Mesodermal cell (in vitro differentiated cells): Measurements from ENCODE around the gene VIPAS39.

ENCODE experiments used
- H3K27ac ChIP-seq: 2 replicates; pipeline ENCODE4 v1.7.0; 2013; ENCODE audit warnings: mild to moderate bottlenecking, low read depth, low read length, moderate library complexity; ENCODE audit not compliant: severe bottlenecking
- H3K36me3 ChIP-seq: 2 replicates; pipeline ENCODE4 v1.7.1; 2013; ENCODE audit warnings: mild to moderate bottlenecking, low read length, moderate library complexity; ENCODE audit not compliant: control insufficient read depth, insufficient read depth
- H3K4me1 ChIP-seq: one replicate; pipeline ENCODE4 v1.7.1; 2013; ENCODE audit warnings: mild to moderate bottlenecking, low read length; ENCODE audit not compliant: insufficient read depth, control insufficient read depth, poor library complexity, severe bottlenecking
- H3K4me3 ChIP-seq: 2 replicates; pipeline ENCODE4 v1.7.0; 2013; ENCODE audit warnings: low read length, control low read depth, mild to moderate bottlenecking; ENCODE audit not compliant: insufficient read depth, poor library complexity, severe bottlenecking; ENCODE audit errors: extremely low read depth
- H3K9me3 ChIP-seq: 2 replicates; pipeline ENCODE4 v1.7.1; 2013; ENCODE audit warnings: mild to moderate bottlenecking, low read length, moderate library complexity; ENCODE audit not compliant: control insufficient read depth
- WGBS, 2 experiments: methylation state at CpG; one replicate each; pipeline ENCODE4 v1.1.5; 2013; ENCODE audit warnings: missing lambda C conversion rate in 2 of 2; ENCODE audit not compliant: insufficient coverage in 2 of 2; 5-methylcytosine and 5-hydroxymethylcytosine counted together

The VIPAS39 gene

DNA sequence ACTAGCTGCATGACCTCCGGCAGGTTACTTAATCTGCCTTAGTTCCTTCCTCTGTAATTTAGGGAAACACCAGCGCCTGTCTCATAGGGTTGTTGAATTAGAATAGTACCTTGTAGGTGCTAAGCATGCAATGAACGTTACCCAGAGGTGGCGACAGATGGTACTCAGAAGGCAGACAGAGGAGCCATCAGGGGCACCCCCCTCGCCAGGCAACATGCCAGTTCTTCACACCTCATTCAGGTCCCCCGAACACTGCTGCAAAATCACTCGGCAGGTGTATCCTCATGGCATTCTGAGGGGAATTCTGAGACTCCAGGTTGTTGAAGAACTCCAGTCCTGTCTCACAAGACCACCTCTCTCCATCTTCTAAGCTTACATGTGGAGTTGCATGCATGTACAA is 31.2 kb upstream of the VIPAS39 start:
- Histone ChIP-seq H3K9me3 (no peaks in the 10 kb centered on the region), H3K4me1 (no peaks in the 10 kb centered on the region), H3K36me3 (no peaks in the 10 kb centered on the region), H3K27ac (no peak overlapping the region), H3K4me3 (no peak overlapping the region)
- 86 to 90% methylated on average over 4 to 7 of the region's 7 CpGs for WGBS, 2 experiments

DNA sequence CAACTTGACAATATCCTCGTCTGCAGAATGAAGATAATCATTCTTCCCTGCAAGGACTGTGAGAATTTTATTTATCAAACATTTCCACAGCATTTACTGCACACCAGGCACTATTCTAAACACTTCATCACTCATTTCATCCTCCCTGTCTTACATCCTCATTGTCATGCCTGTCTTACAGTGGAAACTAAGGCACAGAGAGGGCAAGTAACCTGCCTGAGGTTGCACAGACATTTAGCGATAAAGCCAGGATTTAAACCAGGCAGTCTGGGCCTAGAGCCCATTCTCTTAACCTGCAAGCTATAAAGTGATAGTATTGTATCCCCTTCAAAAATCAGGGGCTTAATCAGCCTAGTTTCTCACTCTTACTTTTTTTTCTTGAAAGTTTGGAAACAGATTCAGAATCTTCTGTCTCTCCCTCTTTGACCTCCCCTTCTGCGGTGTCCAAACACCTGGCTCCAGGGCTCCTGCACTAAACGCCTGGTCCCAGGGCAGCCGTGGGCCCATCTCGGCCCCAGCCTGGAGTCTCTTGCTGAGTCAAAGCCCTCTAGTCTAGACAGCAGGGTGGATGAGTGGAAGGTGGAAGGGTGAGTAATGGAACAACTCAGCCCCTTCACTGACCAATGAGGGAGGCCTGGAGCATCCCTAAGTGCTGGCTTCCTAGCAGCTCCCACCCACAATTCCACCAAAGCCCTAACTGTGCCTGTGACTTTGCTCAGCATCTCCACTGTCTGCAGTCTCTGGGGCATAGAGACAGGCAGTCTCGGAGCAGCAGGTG is 28.7 kb upstream of the VIPAS39 start:
- 94 to 100% methylated on average over 4 to 5 of the region's 7 CpGs for WGBS, 2 experiments
- Histone ChIP-seq H3K9me3 (no peaks in the 10 kb centered on the region), H3K4me1 (no peaks in the 10 kb centered on the region), H3K27ac (no peak overlapping the region), H3K36me3 (no peaks in the 10 kb centered on the region), H3K4me3 (no peak overlapping the region)

DNA sequence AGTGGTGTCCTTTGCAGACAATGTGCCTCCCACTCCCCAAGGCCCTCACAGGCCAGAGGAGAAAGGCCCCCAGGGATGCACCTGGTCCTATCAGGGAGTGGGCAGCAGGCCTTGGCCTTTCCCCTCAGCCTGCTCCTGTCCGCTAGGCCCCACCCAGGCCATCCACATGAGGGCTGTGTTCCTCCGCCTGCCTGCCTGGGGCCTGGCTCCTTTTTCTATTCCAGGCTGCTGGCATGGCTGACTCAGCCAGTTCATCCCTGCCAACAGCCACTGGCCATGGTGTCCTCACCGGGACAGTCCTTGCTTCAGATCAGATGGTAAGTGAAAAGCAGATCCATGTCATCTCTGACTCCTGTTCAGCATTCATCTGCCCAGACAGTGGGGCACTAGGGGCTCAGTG is 27.9 kb upstream of the VIPAS39 start:
- Histone ChIP-seq H3K4me3 (no peak overlapping the region), H3K36me3 (no peaks in the 10 kb centered on the region), H3K4me1 (no peaks in the 10 kb centered on the region)

DNA sequence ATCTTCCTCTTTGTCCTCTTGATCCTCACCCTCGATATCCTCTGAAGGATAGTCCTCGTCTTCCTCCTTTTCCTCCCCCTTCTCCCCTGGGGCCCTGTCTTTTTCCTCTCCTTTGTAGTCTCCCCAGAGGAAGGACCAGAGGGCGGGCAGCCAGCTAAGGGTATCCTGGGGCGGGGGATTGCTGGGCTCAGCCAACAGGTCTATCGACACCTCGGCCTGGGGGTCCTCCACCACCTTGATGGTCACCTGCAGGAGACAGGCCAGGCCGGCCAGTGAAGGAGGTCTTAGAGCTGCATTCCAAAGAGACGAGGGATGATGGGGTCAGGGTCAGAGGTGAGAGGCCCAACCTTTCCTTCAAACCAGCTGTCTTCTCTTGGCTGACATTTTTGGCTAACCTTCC is 25.0 kb upstream of the VIPAS39 start:
- Histone ChIP-seq H3K27ac (no peak overlapping the region), H3K36me3 (no peaks in the 10 kb centered on the region), H3K9me3 (no peaks in the 10 kb centered on the region), H3K4me1 (no peaks in the 10 kb centered on the region), H3K4me3 (no peak overlapping the region)
- whole genome bisulfite sequencing, 2 experiments = 86 to 92% methylated on average over 5 to 7 of the region's 8 CpGs

More for the DNA sequence above, 27.9 kb upstream of the VIPAS39 start:
- no peaks in the 10 kb centered on the region for H3K9me3 ChIP-seq
- 88 to 94% methylated on average over 3 of the region's 3 CpGs for WGBS, 2 experiments
- no peak overlapping the region for H3K27ac ChIP-seq

DNA sequence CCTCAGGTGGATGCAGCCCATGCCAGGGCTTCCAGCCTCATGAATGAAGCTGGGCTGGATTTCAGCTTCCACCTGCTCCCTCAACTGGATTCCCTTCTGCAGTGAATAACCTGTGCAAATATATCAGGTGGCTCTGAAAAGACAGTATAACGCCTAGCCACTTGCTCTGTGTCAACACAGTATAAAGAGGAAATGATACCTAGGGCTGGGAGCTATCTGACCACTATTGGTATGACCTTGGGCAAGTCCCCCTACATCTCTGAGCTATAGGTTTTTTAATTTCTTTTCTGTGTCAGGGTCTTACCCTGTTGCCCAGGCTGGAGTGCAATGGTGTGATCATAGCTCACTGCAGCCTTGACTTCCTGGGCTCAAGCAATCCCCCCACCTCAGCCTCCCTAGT is 21.4 kb upstream of the VIPAS39 start:
- 67 to 100% methylated on average over 1 of the region's 1 CpG for WGBS, 2 experiments
- no peak overlapping the region for H3K27ac ChIP-seq
- H3K9me3 ChIP-seq = no peaks in the 10 kb centered on the region

DNA sequence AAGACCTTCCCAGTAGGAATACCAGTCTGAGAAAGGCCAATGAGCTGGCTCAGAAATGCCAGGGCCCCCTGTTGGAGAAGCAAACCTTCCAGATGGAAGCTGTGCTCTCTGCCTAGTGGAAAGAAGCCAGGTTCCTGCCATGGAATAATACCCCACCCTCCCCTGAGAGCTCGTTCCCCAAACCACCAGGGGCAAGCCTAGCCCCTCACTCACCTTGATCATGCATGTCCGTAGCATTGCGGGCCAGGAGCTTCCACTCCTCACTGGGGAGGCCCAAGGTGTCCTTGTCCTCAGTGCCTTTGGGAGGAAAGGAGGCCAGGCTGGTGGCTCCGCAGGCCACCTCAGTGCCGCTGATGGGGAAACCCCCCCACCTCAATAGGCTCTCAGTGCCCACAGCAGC is 20.6 kb upstream of the VIPAS39 start:
- Histone ChIP-seq H3K27ac (no peak overlapping the region), H3K4me1 (no peaks in the 10 kb centered on the region), H3K4me3 (no peak overlapping the region), H3K36me3 (no peaks in the 10 kb centered on the region), H3K9me3 (no peaks in the 10 kb centered on the region)
- WGBS, 2 experiments = 92 to 100% methylated on average over 2 to 5 of the region's 5 CpGs

More for the DNA sequence above, 21.4 kb upstream of the VIPAS39 start:
- no peaks in the 10 kb centered on the region for H3K4me1 ChIP-seq
- no peaks in the 10 kb centered on the region for H3K36me3 ChIP-seq
- no peak overlapping the region for H3K4me3 ChIP-seq

DNA sequence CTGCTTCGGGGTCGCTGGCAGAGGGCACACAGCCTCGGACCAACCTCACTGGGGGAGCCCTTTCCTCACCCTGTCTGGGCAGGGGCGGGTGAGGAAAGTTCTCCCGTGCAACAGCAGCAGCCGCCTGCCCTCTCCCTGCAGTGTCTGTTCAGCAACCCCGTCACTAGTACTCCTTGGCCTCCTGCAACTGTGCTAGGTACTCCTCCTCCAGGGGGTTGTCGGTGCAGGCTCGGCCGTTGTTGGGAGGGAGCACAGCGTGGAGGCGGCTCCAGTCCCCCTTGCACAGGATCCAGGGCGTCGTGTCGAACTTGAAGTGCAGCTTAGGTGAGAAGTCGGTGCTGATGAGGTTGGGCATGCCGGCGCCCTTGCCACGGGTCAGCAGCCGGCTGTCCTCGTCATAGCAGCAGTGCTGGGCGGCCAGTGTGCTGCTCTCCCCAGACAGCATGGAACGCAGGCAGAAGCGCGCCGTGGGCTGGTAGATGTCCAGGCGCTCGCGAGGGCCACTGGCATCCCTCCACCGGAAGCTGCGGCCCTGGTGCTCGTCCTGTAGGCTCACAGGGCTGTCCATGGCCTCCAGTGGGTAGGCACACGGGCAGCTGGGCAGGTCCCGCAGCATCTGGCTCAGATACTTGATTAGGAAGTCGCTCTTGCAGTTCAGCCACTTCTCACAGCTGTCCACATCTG is 18.2 kb upstream of the VIPAS39 start:
- no peaks in the 10 kb centered on the region for H3K36me3 ChIP-seq
- no peaks in the 10 kb centered on the region for H3K9me3 ChIP-seq
- H3K4me1 ChIP-seq = no peaks in the 10 kb centered on the region
- no peak overlapping the region for H3K27ac ChIP-seq
- WGBS, 2 experiments = 92 to 95% methylated on average over 32 to 35 of the region's 35 CpGs
- H3K4me3 ChIP-seq = no peak overlapping the region

DNA sequence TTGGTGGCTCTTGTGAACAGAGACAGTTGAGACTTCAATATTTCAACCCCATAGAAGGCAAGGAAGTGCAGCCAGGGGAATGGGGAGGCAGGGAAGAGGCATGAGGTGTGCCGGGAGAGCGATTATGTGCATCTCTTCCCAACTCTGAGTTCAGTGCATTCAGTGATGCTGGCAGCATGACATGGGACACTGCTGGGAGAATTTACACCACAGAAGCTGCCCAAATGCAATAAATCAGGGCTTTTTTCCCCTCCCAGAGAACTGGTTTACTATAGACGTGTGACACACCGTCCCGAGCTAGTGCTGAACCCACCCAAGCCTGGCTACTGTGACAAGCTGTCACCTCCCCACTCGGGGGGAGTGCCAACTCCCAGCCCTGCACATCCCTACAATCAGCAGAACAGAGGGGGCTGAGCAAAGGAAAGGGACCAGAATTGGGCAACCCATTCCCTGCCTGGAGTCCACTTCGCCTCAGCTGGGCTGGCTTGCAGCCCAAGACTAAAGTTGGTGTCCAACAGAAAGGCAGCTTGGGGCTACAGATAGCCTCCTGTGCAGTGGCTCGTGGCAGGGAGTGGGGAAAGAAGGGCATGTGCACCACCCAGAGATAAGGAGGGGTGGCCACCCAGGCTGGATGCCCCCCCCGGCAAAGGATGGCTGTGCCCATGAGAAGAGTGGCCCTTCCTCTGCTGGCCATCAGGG is 17.2 kb upstream of the VIPAS39 start:
- Histone ChIP-seq H3K4me1 (no peaks in the 10 kb centered on the region), H3K9me3 (no peaks in the 10 kb centered on the region), H3K36me3 (peaks cover 2% of the 10 kb centered on the region), H3K4me3 (no peak overlapping the region), H3K27ac (no peak overlapping the region)
- 92 to 97% methylated on average over 5 to 6 of the region's 9 CpGs for WGBS, 2 experiments

DNA sequence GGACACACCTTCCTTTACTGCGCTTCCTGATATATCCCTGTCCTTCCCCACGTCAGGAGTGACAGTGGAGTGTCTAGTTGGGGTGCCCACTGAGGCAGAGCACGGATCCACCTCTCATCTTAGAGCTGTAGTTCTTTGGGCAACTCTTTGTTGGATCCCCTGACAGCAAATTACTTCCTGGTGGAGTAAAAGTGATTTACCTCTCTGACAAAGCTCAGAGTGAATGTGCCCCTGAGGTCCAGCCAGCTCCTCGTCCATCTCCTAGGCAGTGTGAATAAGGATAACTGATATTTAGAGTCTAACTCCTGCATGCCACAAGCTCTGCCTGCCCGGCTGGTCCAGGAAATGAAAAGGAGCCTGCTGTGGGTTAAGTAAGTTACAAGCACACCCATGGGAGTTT is 16.5 kb upstream of the VIPAS39 start:
- no peak overlapping the region for H3K27ac ChIP-seq
- H3K4me3 ChIP-seq = no peak overlapping the region
- WGBS, 2 experiments = 92 to 93% methylated on average over 3 to 4 of the region's 5 CpGs
- H3K4me1 ChIP-seq = no peaks in the 10 kb centered on the region
- H3K36me3 ChIP-seq = peaks cover 9% of the 10 kb centered on the region
- no peaks in the 10 kb centered on the region for H3K9me3 ChIP-seq

DNA sequence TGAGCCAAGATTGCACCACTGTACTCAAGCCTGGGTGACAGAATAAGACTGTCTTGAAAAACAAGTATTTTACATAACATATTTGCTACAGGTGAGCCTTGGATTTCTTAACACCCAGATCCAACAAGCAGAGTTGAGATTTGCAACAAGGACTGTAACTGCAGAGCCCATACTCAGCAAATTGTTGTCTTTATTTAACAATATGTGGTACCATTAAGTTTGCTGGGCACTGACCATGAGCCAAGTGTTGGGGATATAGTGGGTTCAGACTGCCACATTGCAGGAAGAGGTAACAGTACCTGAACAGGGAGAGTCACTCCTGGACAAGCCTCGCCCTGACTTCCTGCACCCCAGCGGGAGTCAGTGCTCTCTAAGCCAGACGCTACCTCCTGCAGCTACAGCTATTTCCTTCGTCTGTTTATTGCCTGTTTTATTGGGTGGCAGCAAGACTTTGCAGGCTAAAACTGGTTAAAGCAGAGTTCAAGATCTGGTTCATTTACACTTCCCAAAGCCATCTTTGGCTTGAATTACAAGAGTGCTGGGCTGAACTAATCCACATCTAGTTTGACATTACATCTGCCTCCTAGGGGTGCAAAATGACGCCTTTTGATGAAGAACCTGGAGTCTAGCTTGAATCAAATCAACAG is 12.9 kb upstream of the VIPAS39 start:
- no peaks in the 10 kb centered on the region for H3K9me3 ChIP-seq
- 86 to 92% methylated on average over 3 to 5 of the region's 5 CpGs for WGBS, 2 experiments
- H3K4me1 ChIP-seq = no peaks in the 10 kb centered on the region
- peaks cover 44% of the 10 kb centered on the region for H3K36me3 ChIP-seq
- no peak overlapping the region for H3K4me3 ChIP-seq
- H3K27ac ChIP-seq = no peak overlapping the region
